BE2C (cell line): ENCODE data around the gene EWSR1.

Experiments used
- DNase-seq: peaks from one replicate; pipeline ENCODE4 v3.0.0-alpha.2; 2020
- H3K27me3 ChIP-seq: fragments of 250-450 bp; sonication (Bioruptor Pico); 2 replicates; pipeline ENCODE4 v1.5.1; 2020; ENCODE audit warnings: mild to moderate bottlenecking
- H3K36me3 ChIP-seq: fragments of 250-450 bp; sonication (Bioruptor Pico); 2 replicates; pipeline ENCODE4 v1.5.1; 2020; ENCODE audit warnings: mild to moderate bottlenecking
- H3K4me1 ChIP-seq: fragments of 250-450 bp; sonication (Bioruptor Pico); 2 replicates; pipeline ENCODE4 v1.5.1; 2020
- H3K4me3 ChIP-seq: 2 replicates; pipeline ENCODE4 v1.5.1; 2011; ENCODE audit warnings: low read depth, low read length
- H3K9me3 ChIP-seq: fragments of 250-450 bp; sonication (Bioruptor Pico); 2 replicates; pipeline ENCODE4 v1.5.1; 2020
- CTCF ChIP-seq: IDR thresholded peaks from 2 replicates; pipeline ENCODE4 v1.5.1; 2012; ENCODE audit warnings: mild to moderate bottlenecking, low read depth, low read length

EWSR1 gene

GRCh38 chr22:29331213-29331612 is 63.1 kb downstream of the EWSR1 start:
- peaks cover 44% of the 10 kb centered on the region for H3K36me3 ChIP-seq
- H3K9me3 ChIP-seq = no peaks in the 10 kb centered on the region

GRCh38 chr22:29331658-29332300 is 63.7 kb downstream of the EWSR1 start:
- H3K9me3 ChIP-seq = no peaks in the 10 kb centered on the region
- DNase-seq = no peak
- no peak overlapping the region for H3K4me3 ChIP-seq
- H3K27me3 ChIP-seq = no peaks in the 10 kb centered on the region
- no peak for TF ChIP-seq CTCF
- peaks cover 3% of the 10 kb centered on the region for H3K4me1 ChIP-seq
- peaks cover 47% of the 10 kb centered on the region for H3K36me3 ChIP-seq

More at GRCh38 chr22:29331213-29331612, 63.1 kb downstream of the EWSR1 start:
- no peak for TF ChIP-seq CTCF
- Histone ChIP-seq H3K4me3 (no peak overlapping the region), H3K4me1 (peaks cover 3% of the 10 kb centered on the region), H3K27me3 (no peaks in the 10 kb centered on the region)
- DNase-seq = no peak

- Histone ChIP-seq H3K9me3 (no peaks in the 10 kb centered on the region), H3K27me3 (no peaks in the 10 kb centered on the region), H3K36me3 (peaks cover 59% of the 10 kb centered on the region), H3K4me1 (peaks cover 3% of the 10 kb centered on the region), H3K4me3 (no peak overlapping the region)
- TF ChIP-seq CTCF = no peak
- no peak for DNase-seq
These were observed 64.9 kb downstream of the EWSR1 start for GRCh38 chr22:29332886-29333496.

GRCh38 chr22:29334148-29334547 is 66.1 kb downstream of the EWSR1 start:
- H3K4me1 ChIP-seq = peaks cover 3% of the 10 kb centered on the region

GRCh38 chr22:29334696-29335344 is 66.8 kb downstream of the EWSR1 start:
- no peaks in the 10 kb centered on the region for H3K9me3 ChIP-seq
- no peak for TF ChIP-seq CTCF
- H3K4me3 ChIP-seq = no peak overlapping the region
- no peaks in the 10 kb centered on the region for H3K27me3 ChIP-seq
- DNase-seq = no peak
- peaks cover 3% of the 10 kb centered on the region for H3K4me1 ChIP-seq
- peaks cover 64% of the 10 kb centered on the region for H3K36me3 ChIP-seq

More at GRCh38 chr22:29334148-29334547, 66.1 kb downstream of the EWSR1 start:
- no peak overlapping the region for H3K4me3 ChIP-seq
- no peaks in the 10 kb centered on the region for H3K27me3 ChIP-seq
- TF ChIP-seq CTCF = no peak
- DNase-seq = no peak
- no peaks in the 10 kb centered on the region for H3K9me3 ChIP-seq
- H3K36me3 ChIP-seq = peaks cover 66% of the 10 kb centered on the region

- H3K4me1 ChIP-seq = peaks cover 3% of the 10 kb centered on the region
- H3K9me3 ChIP-seq = no peaks in the 10 kb centered on the region
- H3K36me3 ChIP-seq = peaks cover 67% of the 10 kb centered on the region
These were observed 67.6 kb downstream of the EWSR1 start for GRCh38 chr22:29335656-29336055.

More at GRCh38 chr22:29335656-29336055, 67.6 kb downstream of the EWSR1 start:
- no peaks in the 10 kb centered on the region for H3K27me3 ChIP-seq
- H3K4me3 ChIP-seq = no peak overlapping the region
- DNase-seq = no peak
- TF ChIP-seq CTCF = no peak
